Measurements from ENCODE around the gene EEF1A2.
A peak's percentile ranks its signal among the peaks of the same experiment; 100 is the strongest.

The EEF1A2 gene

GRCh38 chr20:63468421-63468820 is 30.5 kb downstream of the EEF1A2 start:
- DNase-seq (ENCODE audit: low spot score), result no peak

DNA sequence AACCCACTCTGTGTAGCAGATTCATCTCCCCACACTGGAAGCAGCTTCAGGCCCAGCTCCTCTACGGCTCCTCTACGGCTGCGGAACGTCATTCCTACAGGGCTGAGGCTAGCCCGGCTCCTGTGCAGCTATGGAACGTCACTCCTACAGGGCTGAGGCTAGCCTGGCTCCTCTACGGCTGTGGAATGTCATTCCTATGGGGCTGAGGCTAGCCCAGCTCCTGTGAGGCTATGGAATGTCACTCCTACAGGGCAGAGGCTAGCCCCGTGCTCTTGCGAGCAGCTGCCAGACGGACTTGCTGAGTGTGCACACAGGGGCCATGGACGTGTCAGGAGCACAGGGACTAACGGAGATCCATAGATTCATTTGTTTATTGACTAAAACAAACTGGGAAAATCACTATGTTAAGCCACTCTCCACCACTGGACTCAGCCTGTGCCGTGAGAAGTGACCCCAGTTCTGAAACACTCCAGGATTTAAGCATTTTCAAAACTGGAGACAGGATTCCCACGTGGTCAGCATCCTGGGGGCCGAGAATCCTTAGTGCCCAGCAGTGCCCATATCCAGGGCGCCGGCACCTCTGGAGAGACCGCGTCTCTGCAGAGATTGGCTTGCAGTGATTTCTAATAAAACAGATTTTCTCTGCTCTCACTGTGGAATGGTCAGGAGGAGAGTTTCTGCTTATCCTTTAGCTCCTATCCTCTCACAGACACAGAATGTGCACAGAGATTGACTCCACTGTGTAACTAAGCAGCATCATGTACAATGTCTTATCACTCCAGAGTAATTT is 31.4 kb downstream of the EEF1A2 start:
- no peak for DNase-seq (ENCODE audit: low spot score)

DNA sequence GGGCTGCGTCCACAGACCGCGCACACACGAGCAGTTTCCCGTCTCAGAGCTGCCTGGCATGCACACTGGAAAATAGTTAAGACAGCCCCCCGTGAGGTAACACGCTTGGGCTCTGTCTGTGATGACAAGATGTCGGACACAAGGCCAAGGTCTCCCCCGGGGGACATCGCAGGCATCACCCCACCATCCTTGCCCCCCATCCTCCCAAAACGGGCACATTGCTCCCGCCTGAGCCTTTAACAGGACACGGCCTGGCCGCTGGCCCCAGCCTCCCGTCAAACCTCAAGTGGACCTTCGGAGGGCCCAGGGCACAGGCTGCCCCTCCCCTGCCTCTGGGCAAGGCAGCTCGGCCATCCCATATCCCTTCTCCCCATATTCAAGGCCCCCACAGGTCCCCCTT is 32.0 kb downstream of the EEF1A2 start:
- no peak for DNase-seq (ENCODE audit: low spot score)

DNA sequence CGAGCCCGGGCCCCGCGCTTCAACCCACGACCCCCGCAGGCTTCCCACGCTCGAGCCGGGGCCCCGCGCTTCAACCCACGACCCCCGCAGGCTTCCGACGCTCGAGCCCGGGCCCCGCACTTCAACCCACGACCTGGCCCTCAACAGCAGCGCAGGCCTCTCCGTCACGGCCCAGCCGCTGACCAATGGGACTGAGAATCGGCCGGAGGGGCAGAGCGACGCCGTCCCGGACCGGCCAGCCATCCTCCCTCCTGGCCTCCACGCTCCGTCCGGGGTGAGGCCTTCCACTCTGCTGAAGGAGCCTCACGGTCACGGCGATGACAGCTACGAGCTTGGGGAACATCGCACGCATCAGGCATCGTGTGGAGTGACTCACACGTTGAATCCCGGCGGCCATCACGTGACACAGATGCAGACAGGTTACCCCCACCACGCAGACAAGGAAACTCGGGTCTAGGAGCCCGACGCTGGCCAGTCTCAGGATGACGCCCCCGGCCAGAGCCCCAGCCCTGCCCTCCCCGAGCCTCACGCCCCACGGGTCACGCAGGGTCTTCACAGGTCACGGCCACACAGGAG is 32.5 kb downstream of the EEF1A2 start:
- DNase-seq (ENCODE audit: low spot score), result no peak

DNA sequence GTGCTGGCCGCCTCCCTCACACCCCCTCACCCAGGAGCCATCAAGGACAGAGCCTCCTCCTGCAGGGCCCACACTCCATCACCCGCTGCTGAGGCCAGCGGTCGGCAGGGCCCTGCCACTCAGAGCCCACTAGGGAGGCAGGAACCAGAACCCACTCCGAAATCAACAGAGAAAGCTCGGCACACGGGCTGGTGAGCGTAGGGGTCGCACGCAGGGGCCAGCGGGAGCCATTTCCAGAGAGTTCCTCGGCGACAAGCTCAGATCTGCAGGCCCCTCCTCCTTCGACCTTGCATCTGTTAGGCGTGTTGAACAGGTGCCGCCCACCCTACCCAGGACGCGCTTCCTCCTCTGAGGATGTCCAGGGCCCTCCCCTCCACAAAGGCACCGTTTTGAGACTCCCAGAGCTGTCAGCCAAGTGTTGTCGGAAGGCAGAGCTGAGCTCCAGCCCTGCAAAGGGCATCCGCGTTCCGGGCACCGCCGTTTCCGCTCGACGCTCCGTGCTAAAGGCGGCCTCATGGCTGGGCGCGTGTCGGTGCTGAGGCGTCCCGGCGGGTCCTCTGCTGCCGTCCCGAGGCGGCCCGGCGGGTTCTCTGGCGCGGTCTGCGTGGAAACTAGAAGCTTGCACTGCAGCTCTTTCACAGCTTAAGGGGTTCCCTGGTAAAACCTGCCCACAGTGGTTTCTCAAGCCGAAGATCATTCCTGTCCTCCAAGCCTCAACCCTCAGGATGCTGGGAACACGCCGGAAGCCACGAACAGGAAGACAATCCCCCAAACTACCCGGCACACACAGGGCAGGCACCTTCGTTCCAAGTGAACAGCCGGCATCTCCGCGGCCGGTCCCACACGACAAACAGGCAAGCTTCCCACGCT is 33.3 kb downstream of the EEF1A2 start:
- DNase-seq (ENCODE audit: low spot score), result no peak

DNA sequence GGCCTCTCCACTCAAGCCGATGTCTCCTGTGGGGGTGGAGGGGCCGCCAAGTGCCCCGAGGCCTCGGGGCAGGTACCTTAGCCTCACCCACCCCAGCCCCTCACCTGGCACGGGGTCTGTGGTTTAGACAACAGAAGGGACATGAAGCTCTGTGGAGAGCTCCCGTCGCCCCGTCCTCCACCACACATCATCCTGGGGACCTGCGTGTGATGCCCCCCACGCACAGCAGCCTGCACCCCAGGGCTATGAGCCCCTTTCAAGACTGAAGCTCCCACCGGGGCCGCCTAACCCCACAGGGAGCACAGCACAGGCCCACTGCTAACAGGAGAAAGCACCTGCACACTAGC is 34.6 kb downstream of the EEF1A2 start:
- DNase-seq (ENCODE audit: low spot score), result no peak

DNA sequence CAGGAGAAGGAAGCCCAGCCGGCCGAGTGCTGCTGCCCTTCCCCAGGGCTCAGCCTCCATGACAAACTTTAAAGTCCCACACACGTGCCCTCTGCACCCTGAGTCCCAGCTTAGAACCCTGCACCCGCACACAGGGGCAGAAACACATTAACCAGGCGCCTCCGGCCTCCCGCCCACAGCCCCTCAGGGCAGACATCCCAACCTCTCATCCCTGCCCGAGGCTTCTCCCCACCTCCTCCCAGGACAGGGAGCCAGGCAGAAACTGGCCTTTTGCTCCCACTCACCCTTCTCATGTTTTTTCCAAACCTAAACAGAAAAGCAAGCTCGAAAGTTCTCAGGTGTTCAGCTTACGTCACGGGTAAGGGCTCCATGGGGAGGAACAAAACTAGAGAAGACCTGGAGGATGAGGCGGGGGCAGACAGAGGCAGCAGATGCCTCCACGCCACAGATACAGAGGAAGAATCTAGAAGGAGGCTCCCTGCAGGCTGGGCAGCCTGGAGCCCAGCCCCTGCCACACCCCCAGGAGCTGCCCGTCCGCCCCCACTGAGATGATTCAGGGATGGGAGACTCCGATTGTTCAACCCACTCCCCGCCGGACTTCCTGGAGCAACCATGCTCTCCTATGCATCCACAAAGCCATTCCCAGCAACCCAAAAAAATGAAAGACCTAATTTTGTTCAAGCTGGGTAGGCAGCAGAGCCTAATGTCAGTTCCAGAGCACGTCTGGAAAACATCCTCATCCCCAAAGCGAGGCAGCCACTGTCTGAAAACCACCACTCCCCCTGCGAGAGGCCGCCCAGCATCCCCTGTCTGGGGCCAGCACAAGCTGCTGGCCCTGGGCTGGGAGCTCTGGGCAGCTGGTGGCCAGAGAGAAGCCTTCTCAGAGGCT is 35.2 kb downstream of the EEF1A2 start:
- peak; percentile 10 for DNase-seq (ENCODE audit: low spot score)

DNA sequence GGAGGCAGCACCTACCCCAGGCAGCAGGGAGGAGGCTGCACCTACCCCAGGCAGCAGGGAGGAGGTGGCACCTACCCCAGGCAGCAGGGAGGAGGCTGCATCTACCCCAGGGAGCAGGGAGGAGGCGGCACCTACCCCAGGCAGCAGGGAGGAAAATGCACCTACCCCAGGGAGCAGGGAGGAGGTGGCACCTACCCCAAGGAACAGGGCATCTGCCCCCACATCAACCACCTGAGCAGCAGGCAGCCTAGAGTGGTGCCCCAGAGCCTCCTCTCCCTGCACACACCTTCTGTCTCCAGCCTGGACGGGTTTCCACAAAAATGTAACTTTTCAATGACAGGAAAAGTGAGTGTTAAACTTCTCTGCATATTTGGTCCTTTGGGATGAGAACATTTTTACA is 36.6 kb downstream of the EEF1A2 start:
- no peak for DNase-seq (ENCODE audit: low spot score)

- DNase-seq (ENCODE audit: low spot score), result peak; percentile 10
Observed at GRCh38 chr20:63461104-63461763, 37.6 kb downstream of the EEF1A2 start.

DNA sequence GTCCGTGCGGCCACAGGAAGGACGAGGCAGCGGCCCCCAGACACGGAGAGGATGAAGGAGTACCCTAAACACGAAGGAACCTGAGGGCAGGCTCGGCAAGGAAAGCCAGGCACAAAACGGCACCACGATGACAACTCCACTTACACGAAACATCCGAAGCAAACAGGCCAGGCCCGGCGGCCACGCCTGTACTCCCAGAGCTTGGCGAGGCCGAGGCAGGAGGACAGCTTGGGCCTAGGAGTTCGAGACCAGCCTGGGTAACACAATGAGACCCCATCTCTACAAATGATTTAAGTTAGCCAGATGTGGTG is 39.9 kb downstream of the EEF1A2 start:
- DNase-seq (ENCODE audit: low spot score), result no peak

DNA sequence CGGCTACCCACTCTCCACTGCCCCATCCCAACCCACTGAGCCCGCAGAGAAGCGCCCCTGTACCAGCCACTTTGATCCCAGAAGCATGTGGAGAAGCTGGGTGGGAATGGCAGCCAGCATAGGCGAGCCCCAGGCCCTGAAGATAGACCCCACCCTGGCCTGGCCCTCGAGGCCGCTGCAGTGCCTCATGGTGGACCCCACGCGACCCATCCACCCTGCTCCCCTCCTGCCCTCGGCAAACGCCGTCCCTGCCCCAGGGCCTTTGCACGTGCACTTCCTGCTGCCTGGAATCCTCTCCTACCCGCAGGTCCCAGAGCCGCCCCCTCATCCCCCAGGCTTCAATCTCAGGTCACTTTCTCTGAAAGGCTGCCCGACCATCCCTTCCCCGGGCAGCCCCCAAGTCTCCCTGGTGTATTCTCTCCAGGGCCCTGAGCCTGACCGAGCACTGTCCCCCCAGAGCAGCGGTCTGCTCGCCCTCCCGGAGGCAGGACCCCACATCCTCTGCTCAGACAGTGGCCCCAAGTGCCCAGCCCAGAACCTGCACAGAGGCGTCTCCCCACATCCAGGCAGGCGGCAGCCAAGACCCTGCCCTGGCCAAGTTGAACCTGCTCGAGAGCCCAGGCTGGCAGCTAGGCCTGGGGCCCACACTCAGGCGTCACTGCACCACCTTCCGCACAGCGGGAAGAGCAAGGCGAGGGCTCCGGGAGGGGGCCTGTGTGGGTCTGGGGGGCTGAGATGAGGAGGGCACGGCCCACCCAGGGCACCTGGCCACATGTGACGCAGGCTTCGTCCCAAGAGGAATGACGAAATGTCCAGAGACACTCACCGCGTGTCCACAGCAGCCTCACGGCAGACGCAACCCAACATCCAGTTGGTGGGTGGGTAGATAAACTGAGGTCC is 40.5 kb downstream of the EEF1A2 start:
- DNase-seq (ENCODE audit: low spot score), result no peak

DNA sequence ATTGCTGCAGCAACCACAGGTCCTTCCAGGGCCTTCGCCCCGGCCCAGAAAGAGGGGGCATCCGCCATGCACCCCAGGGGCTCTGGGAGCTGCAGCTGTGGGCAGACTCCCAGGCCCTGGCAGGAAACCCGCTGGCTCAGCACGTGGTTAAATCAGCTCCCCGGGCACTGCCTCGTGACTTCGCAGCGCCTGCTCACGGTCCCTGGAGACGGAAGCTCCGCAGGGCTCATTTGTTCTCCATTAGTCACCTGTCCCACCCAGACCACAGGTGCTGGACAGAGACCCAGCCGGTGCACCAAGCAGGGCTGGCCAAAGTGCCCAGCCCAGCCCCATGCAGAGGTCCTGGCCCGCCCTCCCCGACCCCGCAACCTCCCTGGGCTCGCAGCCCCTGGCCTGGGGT is 41.1 kb downstream of the EEF1A2 start:
- peak; percentile 86 for DNase-seq (ENCODE audit: low spot score)

GRCh38 chr20:63456429-63457284 is 42.2 kb downstream of the EEF1A2 start:
- no peak for DNase-seq (ENCODE audit: low spot score)

DNA sequence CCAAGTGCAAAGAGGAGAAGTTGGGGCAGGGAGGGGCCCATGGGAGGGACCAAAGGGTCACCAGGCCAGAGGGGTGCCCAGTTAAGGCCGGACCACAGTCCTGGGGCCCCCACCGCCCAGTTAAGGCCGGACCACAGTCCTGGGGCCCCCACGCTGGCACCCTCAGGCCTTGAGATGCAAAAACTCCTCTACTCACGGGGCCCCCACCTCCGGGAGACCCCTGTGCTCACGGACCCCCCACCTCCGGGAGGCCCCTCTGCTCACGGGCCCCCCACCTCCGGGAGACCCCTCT is 43.4 kb downstream of the EEF1A2 start:
- DNase-seq (ENCODE audit: low spot score), result no peak

DNA sequence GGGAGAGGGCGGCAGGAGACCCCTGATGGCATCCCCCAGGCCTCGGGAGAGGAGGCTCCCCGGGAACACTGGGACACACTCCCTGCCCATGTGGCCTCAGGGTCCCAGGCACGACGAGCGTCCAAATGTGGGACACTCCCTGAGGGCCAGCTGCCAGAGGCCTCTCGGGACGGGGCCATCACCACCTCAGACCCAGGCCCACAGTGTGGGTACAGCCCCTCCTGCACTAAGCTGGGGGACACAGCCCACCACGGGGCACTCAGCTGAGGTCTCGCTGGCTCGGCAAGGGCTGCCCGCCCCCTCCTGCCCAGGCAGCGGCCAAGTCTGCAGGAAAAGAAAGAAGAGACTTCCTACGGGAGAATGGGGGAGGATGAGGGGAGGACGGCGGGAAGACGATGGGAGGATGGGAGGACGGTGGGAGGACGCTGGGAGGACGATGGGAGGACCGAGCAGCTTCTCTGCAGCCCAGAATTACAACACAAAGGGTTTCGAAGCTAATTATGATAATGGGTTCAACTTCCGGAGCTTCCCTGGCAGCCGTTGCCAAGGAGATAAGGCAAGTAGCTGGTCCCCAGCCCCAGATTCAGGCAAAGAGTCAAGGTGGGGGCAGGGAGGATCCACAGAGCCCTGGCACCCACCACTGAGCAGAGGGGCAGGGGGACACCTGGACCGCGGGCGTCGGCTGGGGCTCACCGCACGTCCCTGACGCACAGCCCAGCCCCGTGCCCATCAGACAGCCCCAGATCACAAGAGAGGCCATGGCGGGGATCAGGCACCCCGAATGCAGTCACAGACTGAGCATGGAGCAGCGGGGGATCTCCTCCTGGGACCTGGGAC is 43.9 kb downstream of the EEF1A2 start:
- DNase-seq (ENCODE audit: low spot score), result no peak

DNA sequence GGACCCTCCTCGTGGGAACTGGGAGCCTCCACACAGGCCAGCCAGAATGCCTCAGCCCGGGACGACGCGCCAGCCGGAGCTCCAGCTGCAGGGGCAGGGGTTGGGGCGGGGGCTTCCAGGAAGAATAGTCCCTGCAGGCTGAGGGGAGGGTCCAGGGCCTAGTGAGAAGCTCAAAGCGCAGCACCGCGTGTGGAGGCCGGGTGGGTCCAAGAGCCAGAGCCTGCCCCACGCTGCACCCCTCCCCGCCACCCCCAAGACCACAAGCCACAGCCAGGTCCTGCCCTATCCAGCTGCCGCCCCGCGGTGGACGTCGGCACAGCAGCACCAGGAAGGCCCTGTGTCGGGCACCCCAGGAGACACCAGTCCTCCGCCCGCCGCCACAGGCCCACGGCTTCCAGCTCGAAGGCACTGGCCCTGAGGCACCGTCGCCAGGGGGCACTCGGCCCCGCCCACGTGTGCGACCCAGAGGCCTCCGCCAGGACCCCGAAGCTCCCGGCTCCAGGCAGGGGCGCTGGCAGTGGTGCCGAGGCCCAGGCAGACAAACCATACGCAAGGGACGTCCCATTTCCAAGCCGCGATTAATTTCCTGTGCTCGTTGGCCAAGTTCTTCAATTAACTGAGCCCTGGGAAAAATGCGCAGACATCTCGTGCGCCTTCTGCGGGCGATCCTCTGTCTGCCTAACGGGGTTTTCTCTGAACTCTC is 45.9 kb downstream of the EEF1A2 start:
- no peak for DNase-seq (ENCODE audit: low spot score)

GRCh38 chr20:63452341-63452740 is 46.5 kb downstream of the EEF1A2 start:
- no peak for DNase-seq (ENCODE audit: low spot score)

DNA sequence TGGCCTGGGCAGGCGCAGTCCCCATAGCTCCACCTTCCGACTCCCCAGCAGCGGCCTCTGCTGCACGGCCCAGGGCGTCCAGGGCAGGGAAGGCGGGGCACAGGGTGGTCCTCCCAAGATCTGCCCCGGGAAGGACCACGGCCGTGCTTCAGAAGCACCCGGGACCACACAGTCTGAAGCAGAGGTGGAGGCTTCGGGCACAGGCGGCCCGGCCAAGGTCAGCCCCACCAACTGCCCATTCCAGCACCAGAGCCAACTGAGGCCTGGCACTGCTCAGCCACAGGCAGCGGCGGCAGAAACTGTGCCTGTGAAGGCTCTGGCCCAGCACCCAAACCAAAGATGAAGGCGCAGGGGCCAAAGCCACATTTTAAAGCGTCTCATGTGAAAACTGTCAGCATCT is 47.1 kb downstream of the EEF1A2 start:
- DNase-seq (ENCODE audit: low spot score), result no peak

Measured in kidney tubule cell (primary cell).